ENCODE measurements around the gene MPPED1. TPM values are rescaled to one million over a fixed set of nuclear protein-coding genes. Genes with fewer than 3 reads are reported as not detected.

Gene MPPED1
- total and polyA plus RNA-seq, 4 donors, result 0.89 to 6.5 (median 4.1) TPM

DNA sequence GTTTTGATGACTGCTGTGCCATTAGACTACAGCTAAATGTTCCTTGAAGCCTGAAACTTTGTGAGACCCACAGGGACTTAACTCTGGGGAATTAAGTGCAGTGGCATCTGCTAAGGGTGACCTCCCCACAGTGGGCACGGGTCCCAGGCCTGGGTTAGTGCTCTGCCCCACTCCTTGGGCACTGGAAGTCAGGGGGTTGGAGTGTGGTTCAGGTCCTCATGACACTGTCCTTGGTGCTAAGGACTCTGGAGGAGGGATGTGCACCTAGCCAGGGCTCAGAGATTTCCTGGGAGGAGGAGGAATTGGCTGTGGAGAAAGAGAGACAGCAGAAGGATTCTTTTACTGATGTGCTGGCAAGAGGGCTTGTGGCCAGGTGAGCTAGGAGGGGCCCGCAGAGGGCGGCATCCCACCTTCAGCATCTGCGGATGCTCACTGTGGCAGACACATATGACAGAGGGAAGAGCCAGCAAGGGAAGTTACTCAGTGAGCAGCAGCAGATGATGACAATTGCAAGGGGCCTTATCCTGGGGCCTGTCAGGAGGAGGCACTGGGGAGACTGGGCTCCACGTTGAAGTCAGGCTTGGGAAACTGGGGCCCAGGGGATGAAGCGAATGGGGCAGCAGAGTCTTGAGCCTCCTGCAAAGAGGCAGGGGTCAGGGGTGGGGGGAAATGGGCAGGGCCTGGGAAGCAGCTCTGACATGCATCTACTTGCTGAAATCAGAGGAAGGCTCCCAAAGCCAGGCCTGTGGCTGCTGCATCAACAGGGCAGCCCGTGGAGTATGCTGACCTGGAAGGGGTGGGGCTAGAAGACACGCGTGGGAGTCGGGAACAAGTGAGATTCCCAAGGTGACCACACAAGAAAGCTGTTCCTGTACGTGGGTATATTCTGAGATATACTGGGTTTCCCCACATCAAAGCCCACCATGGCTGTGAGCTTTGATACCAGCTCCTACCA lies 144.0 kb downstream of the MPPED1 start (continued):
- no peak for TF ChIP-seq REST (IDR thresholded peaks at IDR 0.05)
- TF ChIP-seq MAX (IDR thresholded peaks at IDR 0.05), result no peak
- TF ChIP-seq HNF4G (IDR thresholded peaks at IDR 0.05), result no peak
- TF ChIP-seq GABPA (IDR thresholded peaks at IDR 0.05 in 1 of 2, conservative IDR thresholded peaks at IDR 0.05 in 1 of 2), result no peak

Other genes starting within 250 kb of the MPPED1 start
- gene TTLL12, start 224.9 kb upstream of the MPPED1 start, total RNA-seq, result 10 to 100 TPM; 19.6 to 43.9 TPM
- gene TTLL12, start 224.9 kb upstream of the MPPED1 start, polyA plus RNA-seq, result 10 to 100 TPM; 13.7 to 21.4 TPM
- under 1 TPM in 1 of 2 donors, not detected in 1; 0.08 TPM for gene SCUBE1, start 68.6 kb upstream of the MPPED1 start, total RNA-seq
- under 1 TPM; 0.07 to 0.46 TPM for gene SCUBE1, start 68.6 kb upstream of the MPPED1 start, polyA plus RNA-seq

Data from liver (tissue), 5 donors.